ENCODE results near the gene RESF1.

DNA sequence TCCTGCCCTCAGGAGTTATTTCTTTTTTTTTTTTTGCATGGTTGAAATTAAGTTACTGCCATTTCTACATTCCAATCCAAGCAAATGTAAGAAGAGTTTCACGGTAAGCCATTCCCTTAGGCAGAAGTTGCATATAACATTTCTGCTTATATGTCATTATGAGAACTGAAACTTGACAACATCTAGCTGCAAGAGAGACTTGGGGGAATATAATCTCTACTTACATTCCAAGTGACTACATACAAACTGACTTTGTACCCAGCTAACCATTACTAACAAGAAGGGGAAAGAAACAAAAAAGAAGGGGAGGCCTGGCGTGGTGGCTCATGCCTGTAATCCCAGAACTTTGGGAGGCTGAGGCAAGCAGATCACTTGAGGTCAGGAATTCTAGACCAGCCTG, 7.3 kb upstream of the RESF1 start:
- TF ChIP-seq, protein P1, sequence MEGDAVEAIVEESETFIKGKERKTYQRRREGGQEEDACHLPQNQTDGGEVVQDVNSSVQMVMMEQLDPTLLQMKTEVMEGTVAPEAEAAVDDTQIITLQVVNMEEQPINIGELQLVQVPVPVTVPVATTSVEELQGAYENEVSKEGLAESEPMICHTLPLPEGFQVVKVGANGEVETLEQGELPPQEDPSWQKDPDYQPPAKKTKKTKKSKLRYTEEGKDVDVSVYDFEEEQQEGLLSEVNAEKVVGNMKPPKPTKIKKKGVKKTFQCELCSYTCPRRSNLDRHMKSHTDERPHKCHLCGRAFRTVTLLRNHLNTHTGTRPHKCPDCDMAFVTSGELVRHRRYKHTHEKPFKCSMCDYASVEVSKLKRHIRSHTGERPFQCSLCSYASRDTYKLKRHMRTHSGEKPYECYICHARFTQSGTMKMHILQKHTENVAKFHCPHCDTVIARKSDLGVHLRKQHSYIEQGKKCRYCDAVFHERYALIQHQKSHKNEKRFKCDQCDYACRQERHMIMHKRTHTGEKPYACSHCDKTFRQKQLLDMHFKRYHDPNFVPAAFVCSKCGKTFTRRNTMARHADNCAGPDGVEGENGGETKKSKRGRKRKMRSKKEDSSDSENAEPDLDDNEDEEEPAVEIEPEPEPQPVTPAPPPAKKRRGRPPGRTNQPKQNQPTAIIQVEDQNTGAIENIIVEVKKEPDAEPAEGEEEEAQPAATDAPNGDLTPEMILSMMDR (IDR thresholded peaks at IDR 0.05), result no peak
- TF ChIP-seq POLR2A (IDR thresholded peaks at IDR 0.05), result no peak

Data from lower leg skin (tissue), 3 donors.